ENCODE data around the gene FOXG1.

DNA sequence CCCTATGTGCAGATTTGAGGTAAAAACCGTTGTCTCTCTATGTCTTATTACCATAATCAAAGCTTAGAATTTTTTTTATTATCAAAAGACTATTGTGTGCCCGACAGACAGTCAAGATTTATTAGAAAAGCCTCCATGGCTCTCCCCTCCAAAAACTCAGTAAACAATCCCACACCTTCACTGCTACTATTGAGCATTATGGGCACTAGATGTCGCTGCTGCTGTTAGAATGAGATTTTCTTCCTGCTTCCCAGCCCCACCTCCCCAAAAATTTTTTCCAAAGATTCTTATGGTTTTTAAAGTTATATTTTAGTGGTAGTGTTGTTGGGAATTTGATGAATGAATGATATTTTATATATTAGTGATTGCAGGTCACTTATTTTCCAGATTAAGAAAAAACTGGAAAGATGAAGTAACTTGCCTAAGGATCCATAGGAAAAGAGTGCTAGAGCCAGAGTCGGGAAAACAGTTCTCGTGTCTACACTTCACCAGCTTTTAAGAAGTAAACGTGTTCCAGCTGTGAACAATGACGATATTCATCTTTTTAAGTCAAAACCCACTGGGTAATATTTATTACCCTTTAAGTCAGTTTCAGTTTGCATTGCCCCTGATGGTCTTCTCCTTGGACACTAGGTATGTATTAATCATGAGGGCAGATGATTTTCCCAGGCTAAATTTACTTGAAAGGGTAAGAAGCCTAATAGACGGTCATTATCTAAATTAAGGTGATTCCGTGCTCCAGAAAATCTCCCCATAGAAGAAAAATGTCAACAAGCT, 12.2 kb upstream of the FOXG1 start:
- TF ChIP-seq, protein P1, sequence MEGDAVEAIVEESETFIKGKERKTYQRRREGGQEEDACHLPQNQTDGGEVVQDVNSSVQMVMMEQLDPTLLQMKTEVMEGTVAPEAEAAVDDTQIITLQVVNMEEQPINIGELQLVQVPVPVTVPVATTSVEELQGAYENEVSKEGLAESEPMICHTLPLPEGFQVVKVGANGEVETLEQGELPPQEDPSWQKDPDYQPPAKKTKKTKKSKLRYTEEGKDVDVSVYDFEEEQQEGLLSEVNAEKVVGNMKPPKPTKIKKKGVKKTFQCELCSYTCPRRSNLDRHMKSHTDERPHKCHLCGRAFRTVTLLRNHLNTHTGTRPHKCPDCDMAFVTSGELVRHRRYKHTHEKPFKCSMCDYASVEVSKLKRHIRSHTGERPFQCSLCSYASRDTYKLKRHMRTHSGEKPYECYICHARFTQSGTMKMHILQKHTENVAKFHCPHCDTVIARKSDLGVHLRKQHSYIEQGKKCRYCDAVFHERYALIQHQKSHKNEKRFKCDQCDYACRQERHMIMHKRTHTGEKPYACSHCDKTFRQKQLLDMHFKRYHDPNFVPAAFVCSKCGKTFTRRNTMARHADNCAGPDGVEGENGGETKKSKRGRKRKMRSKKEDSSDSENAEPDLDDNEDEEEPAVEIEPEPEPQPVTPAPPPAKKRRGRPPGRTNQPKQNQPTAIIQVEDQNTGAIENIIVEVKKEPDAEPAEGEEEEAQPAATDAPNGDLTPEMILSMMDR (IDR thresholded peaks at IDR 0.05) = peak; percentile 42 to 63 (median 47)
- no peak for TF ChIP-seq POLR2A (IDR thresholded peaks at IDR 0.05)
